Measurements from ENCODE around the gene ZNF491. TPM values are rescaled to one million over a fixed set of nuclear protein-coding genes. Genes with fewer than 3 reads are reported as not detected.

ZNF491 gene
- total RNA-seq, 2 donors from 2014 or later: 0.26 to 0.60 TPM

GRCh38 chr19:11780431-11781020 lies 17.8 kb upstream of the ZNF491 start:
- DNase-seq (no peak), ATAC-seq (no peak)
- H3K4me1 Mint-ChIP-seq: no peaks in the 10 kb centered on the region
- H3K27me3 Mint-ChIP-seq: no peaks in the 10 kb centered on the region
- H3K9me3 ChIP-seq (ENCODE audit: control insufficient read depth, low read length, poor library complexity, severe bottlenecking): peaks cover 52% of the 10 kb centered on the region
- H3K36me3 Mint-ChIP-seq (ENCODE audit: low read depth): peaks cover 6% of the 10 kb centered on the region
- H3K27ac Mint-ChIP-seq: no peak overlapping the region
- no peak overlapping the region for H3K4me3 Mint-ChIP-seq

GRCh38 chr19:11781295-11782057 lies 16.8 kb upstream of the ZNF491 start:
- DNase-seq (no peak), ATAC-seq (no peak)
- no peaks in the 10 kb centered on the region for H3K4me1 Mint-ChIP-seq
- no peak overlapping the region for H3K4me3 Mint-ChIP-seq
- no peaks in the 10 kb centered on the region for H3K27me3 Mint-ChIP-seq
- H3K36me3 Mint-ChIP-seq (ENCODE audit: low read depth): peaks cover 6% of the 10 kb centered on the region
- H3K27ac Mint-ChIP-seq: no peak overlapping the region
- peaks cover 49% of the 10 kb centered on the region for H3K9me3 ChIP-seq (ENCODE audit: control insufficient read depth, low read length, poor library complexity, severe bottlenecking)

DNA sequence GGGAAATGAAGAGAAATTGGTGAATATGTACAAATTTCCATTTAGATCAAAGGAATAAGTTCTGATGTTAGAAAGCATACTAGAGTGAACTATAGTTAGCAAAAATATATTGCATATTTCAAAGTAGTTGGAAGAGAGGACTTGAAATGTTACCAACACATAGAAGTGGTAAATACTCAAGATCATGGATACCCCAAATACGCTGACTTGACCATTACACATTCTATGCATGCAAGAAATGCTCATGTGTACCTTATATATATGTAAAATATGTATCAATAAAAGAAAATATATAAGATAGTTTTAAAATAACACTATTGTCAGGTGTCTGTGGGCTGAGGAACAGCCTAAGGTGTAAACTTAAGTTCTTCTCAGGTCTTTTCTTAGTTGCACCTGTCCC lies 14.6 kb upstream of the ZNF491 start:
- H3K36me3 Mint-ChIP-seq (ENCODE audit: low read depth): peaks cover 3% of the 10 kb centered on the region
- DNase-seq: no peak
- no peak overlapping the region for H3K4me3 Mint-ChIP-seq
- no peak overlapping the region for H3K27ac Mint-ChIP-seq
- H3K4me1 Mint-ChIP-seq: no peaks in the 10 kb centered on the region
- peaks cover 50% of the 10 kb centered on the region for H3K9me3 ChIP-seq (ENCODE audit: control insufficient read depth, low read length, poor library complexity, severe bottlenecking)
- H3K27me3 Mint-ChIP-seq: no peaks in the 10 kb centered on the region
- ATAC-seq: no peak

DNA sequence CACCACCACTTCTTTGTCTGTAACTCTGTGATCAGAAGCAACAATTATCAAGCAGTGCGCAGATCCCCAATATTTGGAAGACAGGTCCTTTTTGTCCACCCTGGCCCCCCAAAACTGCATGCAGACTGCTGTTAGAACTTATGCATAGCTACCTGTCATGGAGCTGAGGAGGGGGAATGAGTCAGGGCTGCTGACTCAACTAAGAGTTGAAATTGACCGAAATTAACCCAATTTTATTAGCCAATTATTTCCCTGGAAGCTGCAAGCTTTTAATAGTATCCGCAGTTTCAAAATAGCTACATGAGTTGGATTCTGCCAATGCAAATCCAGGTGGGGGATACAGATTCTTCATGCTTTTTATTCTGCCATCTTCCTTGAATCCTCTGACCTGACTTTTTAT lies 14.0 kb upstream of the ZNF491 start:
- Mint-ChIP-seq H3K27ac (no peak overlapping the region), H3K36me3 (ENCODE audit: low read depth) (peaks cover 3% of the 10 kb centered on the region), H3K4me1 (no peaks in the 10 kb centered on the region), H3K4me3 (no peak overlapping the region), H3K27me3 (no peaks in the 10 kb centered on the region)
- ATAC-seq (no peak), DNase-seq (no peak)
- H3K9me3 ChIP-seq (ENCODE audit: control insufficient read depth, low read length, poor library complexity, severe bottlenecking): peaks cover 50% of the 10 kb centered on the region

GRCh38 chr19:11787536-11787935 lies 10.8 kb upstream of the ZNF491 start:
- H3K9me3 ChIP-seq (ENCODE audit: control insufficient read depth, low read length, poor library complexity, severe bottlenecking): peaks cover 23% of the 10 kb centered on the region
- Mint-ChIP-seq H3K36me3 (ENCODE audit: low read depth) (no peaks in the 10 kb centered on the region), H3K4me1 (no peaks in the 10 kb centered on the region), H3K27ac (no peak overlapping the region), H3K4me3 (no peak overlapping the region), H3K27me3 (no peaks in the 10 kb centered on the region)
- no peak for ATAC-seq
- DNase-seq: no peak

DNA sequence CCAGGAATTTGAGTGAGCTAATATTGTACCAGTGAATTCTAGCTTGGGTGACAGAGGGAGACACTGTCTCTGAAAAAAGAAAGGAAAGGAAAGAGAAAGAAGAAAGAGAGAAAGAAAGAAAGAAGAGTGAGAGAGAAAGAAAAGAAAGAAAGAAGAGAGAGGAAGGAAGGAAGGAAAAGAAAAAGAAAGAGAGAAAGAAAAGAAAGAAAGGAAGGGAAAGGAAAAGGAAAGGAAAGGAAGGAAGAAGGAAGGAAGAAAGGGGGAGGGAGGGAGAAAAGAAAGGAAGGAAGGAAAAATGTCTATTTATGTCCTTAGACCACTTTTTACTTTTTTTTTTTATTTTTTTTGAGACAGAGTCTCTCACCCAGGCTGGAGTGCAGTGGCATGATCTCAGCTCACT lies 5.4 kb upstream of the ZNF491 start:
- Mint-ChIP-seq H3K4me1 (peaks cover 7% of the 10 kb centered on the region), H3K27me3 (no peaks in the 10 kb centered on the region), H3K36me3 (ENCODE audit: low read depth) (no peaks in the 10 kb centered on the region), H3K4me3 (no peak overlapping the region), H3K27ac (no peak overlapping the region)
- no peak for ATAC-seq
- DNase-seq: no peak
- peaks cover 4% of the 10 kb centered on the region for H3K9me3 ChIP-seq (ENCODE audit: control insufficient read depth, low read length, poor library complexity, severe bottlenecking)

GRCh38 chr19:11797491-11797890 lies 832 bp upstream of the ZNF491 start:
- Mint-ChIP-seq H3K27me3 (no peaks in the 10 kb centered on the region), H3K27ac (peak overlapping the region; percentile 29), H3K36me3 (ENCODE audit: low read depth) (peaks cover 2% of the 10 kb centered on the region), H3K4me1 (peaks cover 15% of the 10 kb centered on the region), H3K4me3 (peak overlapping the region; percentile 90)
- DNase-seq: peak; percentile 36 to 68 (median 48)
- ATAC-seq: peak; percentile 71
- no peaks in the 10 kb centered on the region for H3K9me3 ChIP-seq (ENCODE audit: control insufficient read depth, low read length, poor library complexity, severe bottlenecking)

DNA sequence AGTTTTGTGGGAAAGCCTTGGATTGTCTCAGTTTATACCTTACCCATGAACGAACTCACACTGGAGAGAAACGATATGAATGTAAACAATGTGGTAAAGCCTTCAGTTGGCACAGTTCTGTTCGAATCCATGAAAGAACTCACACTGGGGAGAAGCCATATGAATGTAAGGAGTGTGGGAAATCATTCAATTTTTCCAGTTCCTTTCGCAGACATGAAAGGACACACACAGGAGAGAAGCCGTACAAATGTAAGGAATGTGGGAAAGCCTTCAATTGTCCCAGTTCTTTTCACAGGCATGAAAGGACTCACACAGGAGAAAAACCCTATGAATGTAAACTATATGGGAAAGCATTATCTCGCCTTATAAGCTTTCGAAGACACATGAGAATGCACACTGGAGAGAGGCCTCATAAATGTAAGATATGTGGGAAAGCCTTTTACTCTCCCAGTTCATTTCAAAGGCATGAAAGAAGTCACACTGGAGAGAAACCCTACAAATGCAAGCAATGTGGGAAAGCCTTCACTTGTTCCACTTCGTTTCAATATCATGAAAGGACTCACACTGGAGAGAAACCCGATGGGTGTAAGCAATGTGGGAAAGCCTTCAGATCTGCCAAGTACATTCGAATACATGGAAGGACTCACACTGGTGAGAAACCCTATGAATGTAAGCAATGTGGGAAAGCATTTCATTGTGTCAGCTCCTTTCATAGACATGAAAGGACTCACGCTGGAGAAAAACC lies 8.2 kb downstream of the ZNF491 start:
- Mint-ChIP-seq H3K27me3 (no peaks in the 10 kb centered on the region), H3K36me3 (ENCODE audit: low read depth) (peaks cover 3% of the 10 kb centered on the region), H3K27ac (no peak overlapping the region), H3K4me3 (no peak overlapping the region), H3K4me1 (no peaks in the 10 kb centered on the region)
- DNase-seq (no peak), ATAC-seq (no peak)
- peaks cover 16% of the 10 kb centered on the region for H3K9me3 ChIP-seq (ENCODE audit: control insufficient read depth, low read length, poor library complexity, severe bottlenecking)

DNA sequence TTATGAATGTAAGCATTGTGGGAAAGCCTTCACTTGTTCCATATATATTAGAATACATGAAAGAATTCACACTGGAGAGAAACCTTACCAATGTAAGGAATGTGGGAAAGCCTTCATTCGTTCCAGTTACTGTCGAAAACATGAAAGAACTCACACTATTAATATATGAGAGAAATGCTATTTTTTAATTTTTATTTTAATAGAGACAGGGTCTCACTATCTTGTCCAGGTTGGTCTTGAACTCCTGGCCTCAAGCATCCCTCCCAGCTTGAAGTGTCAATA lies 8.7 kb downstream of the ZNF491 start:
- Mint-ChIP-seq H3K27me3 (no peaks in the 10 kb centered on the region), H3K27ac (no peak overlapping the region), H3K36me3 (ENCODE audit: low read depth) (peaks cover 3% of the 10 kb centered on the region), H3K4me3 (no peak overlapping the region), H3K4me1 (no peaks in the 10 kb centered on the region)
- peaks cover 16% of the 10 kb centered on the region for H3K9me3 ChIP-seq (ENCODE audit: control insufficient read depth, low read length, poor library complexity, severe bottlenecking)
- no peak for DNase-seq
- ATAC-seq: no peak

DNA sequence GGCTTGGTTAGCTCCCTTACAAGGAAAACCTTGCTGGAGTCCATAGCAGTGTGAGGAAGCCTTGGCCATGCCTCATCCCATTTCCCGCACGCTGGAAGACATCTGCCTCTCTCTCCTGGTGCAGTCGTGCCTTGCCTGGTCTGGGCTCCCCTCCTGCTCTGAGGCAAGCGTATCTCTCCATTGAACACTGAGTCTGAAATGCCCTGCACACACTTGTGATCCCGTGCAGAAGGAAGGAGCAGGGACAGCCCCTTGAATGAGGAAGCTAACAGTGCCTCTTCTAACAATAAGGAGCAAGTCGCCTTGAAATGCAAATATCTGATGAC lies 15.3 kb downstream of the ZNF491 start:
- peak overlapping the region; percentile 88 for H3K27ac Mint-ChIP-seq
- no peaks in the 10 kb centered on the region for H3K9me3 ChIP-seq (ENCODE audit: control insufficient read depth, low read length, poor library complexity, severe bottlenecking)
- H3K36me3 Mint-ChIP-seq (ENCODE audit: low read depth): no peaks in the 10 kb centered on the region
- H3K27me3 Mint-ChIP-seq: no peaks in the 10 kb centered on the region
- ATAC-seq: no peak
- DNase-seq: no peak
- H3K4me3 Mint-ChIP-seq: peak overlapping the region; percentile 92
- H3K4me1 Mint-ChIP-seq: peaks cover 12% of the 10 kb centered on the region

DNA sequence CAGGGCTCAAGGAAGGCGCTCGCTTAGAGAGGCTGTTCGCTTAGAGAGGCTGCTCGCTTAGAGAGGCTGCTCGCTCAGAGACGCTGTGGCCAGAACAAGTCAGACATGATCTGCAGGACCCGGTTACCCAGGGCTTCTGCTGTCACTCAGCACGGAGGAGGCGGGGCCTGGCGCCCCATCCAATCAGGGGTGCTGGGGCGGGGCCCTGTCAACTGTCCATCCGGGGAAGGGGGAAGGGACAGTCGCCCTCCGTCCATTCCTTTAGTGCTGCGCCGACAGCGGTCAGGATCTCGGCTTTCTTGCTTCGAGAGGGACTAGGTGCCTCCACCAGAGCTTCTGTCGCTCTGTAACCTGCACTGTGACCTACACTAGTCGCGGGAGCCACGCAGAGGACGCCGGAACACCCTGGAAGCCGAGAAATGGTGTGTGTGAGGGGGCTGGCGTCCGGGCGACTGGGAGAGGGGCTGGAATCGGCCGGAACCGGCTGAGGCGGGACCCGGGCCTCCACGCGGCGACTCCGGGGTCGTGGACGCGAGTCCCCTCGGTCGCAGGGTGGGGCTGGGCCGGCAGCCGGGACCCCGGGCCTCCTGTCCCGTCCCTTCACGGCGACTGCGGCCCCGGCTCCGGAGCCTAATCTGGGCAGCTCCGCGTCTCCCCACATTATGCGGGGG lies 15.8 kb downstream of the ZNF491 start, which contains the start of gene ZNF440:
Gene ZNF440 (plus strand): TSS at position 245 of the 671 bp plus-strand sequence. CDS start 175 bp downstream, at position 420.
- no peaks in the 10 kb centered on the region for H3K36me3 Mint-ChIP-seq (ENCODE audit: low read depth)
- peak within 1 kb of the TSS; percentile 92 for H3K4me3 Mint-ChIP-seq
- DNase-seq: peak; percentile 64 to 67 (median 67)
- no peaks in the 10 kb centered on the region for H3K9me3 ChIP-seq (ENCODE audit: control insufficient read depth, low read length, poor library complexity, severe bottlenecking)
- H3K4me1 Mint-ChIP-seq: peaks cover 12% of the 10 kb centered on the region
- H3K27me3 Mint-ChIP-seq: no peaks in the 10 kb centered on the region
- ATAC-seq: peak; percentile 99
- H3K27ac Mint-ChIP-seq: peak within 1 kb of the TSS; percentile 88

- Mint-ChIP-seq H3K27ac (peak overlapping the region; percentile 88), H3K36me3 (ENCODE audit: low read depth) (no peaks in the 10 kb centered on the region), H3K27me3 (no peaks in the 10 kb centered on the region), H3K4me3 (peak overlapping the region; percentile 92), H3K4me1 (peaks cover 12% of the 10 kb centered on the region)
- no peaks in the 10 kb centered on the region for H3K9me3 ChIP-seq (ENCODE audit: control insufficient read depth, low read length, poor library complexity, severe bottlenecking)
- ATAC-seq (no peak), DNase-seq (no peak)
Observed at GRCh38 chr19:11814700-11815035, 16.3 kb downstream of the ZNF491 start.

GRCh38 chr19:11821474-11822109 lies 23.3 kb downstream of the ZNF491 start:
- H3K9me3 ChIP-seq (ENCODE audit: control insufficient read depth, low read length, poor library complexity, severe bottlenecking): no peaks in the 10 kb centered on the region
- Mint-ChIP-seq H3K27me3 (no peaks in the 10 kb centered on the region), H3K36me3 (ENCODE audit: low read depth) (peaks cover 4% of the 10 kb centered on the region), H3K4me1 (no peaks in the 10 kb centered on the region), H3K27ac (no peak overlapping the region), H3K4me3 (no peak overlapping the region)
- ATAC-seq: no peak
- DNase-seq: no peak

All from T-helper 17 cell (primary cell).